WTC11 (cell line): ENCODE measurements around the gene STX8. TPM values are rescaled to one million over a fixed set of nuclear protein-coding genes. Genes with fewer than 3 reads are reported as not detected.

Source experiments
- ATAC-seq: fragments of 200-7000 bp; cut with Tn5 transposase; 2 replicates; pipeline ENCODE4 v1.10.0; 2021; ENCODE audit warnings: mild to moderate bottlenecking, moderate library complexity
- CTCF ChIA-PET: fragments of 300-600 bp; sonication (Branson Sonifier 250); formaldehyde crosslinking; loops from one replicate; lab custom pipeline; 2021; ENCODE audit warnings: antibody characterized with exemption; lab: Charles Lee
- POLR2A ChIA-PET: fragments of 350-600 bp; sonication (Branson Sonifier 250); formaldehyde crosslinking; loops from one replicate; lab custom pipeline; 2021; ENCODE audit warnings: antibody characterized with exemption; lab: Charles Lee
- DNase-seq: peaks from one replicate; pipeline ENCODE4 v3.0.0; 2021; ENCODE audit warnings: low spot score
- H3K27ac Mint-ChIP-seq: 2 replicates; pipeline ENCODE4 v1.8.0; 2021; ENCODE audit warnings: mixed read lengths
- H3K27me3 Mint-ChIP-seq: 2 replicates; pipeline ENCODE4 v1.8.0; 2021; ENCODE audit warnings: low read depth, mild to moderate bottlenecking, moderate library complexity, mixed read lengths
- H3K36me3 Mint-ChIP-seq: 2 replicates; pipeline ENCODE4 v1.8.0; 2021; ENCODE audit warnings: mixed read lengths
- H3K4me1 Mint-ChIP-seq: 2 replicates; pipeline ENCODE4 v1.8.0; 2022; ENCODE audit warnings: mixed read lengths
- H3K4me3 Mint-ChIP-seq: 2 replicates; pipeline ENCODE4 v1.8.0; 2021; ENCODE audit warnings: mild to moderate bottlenecking, moderate library complexity, mixed read lengths
- H3K9me3 Mint-ChIP-seq: 2 replicates; pipeline ENCODE4 v1.8.0; 2021; ENCODE audit warnings: mixed read lengths
- CREM ChIP-seq: sonication (generic); formaldehyde crosslinking; IDR thresholded peaks from 2 replicates; pipeline ENCODE4 v1.8.1; 2022; ENCODE audit warnings: mild to moderate bottlenecking, missing genetic modification reagents, moderate library complexity
- ELF4 ChIP-seq: sonication (generic); formaldehyde crosslinking; IDR thresholded peaks from 2 replicates; pipeline ENCODE4 v1.8.1; 2022; ENCODE audit warnings: low read depth, mild to moderate bottlenecking, moderate library complexity, missing genetic modification reagents
- GTF2I ChIP-seq: fragments of 250-450 bp; sonication (Bioruptor Pico); conservative IDR thresholded peaks from 2 replicates; pipeline ENCODE4 v1.4.0; 2021; ENCODE audit warnings: mild to moderate bottlenecking
- JAZF1 ChIP-seq: fragments of 250-450 bp; sonication (Bioruptor Pico); IDR thresholded peaks from 2 replicates; pipeline ENCODE4 v1.9.0; 2021; ENCODE audit warnings: moderate library complexity, mild to moderate bottlenecking, inconsistent platforms
- KAT7 ChIP-seq: sonication (generic); formaldehyde crosslinking; IDR thresholded peaks from 2 replicates; pipeline ENCODE4 v1.8.1; 2023; ENCODE audit warnings: missing genetic modification reagents, mild to moderate bottlenecking, borderline replicate concordance
- SMAD3 ChIP-seq: sonication (generic); formaldehyde crosslinking; IDR thresholded peaks from 2 replicates; pipeline ENCODE4 v1.8.0; 2022; ENCODE audit warnings: missing genetic modification reagents, mild to moderate bottlenecking, borderline replicate concordance
- TEAD4 ChIP-seq: sonication (generic); formaldehyde crosslinking; IDR thresholded peaks from 2 replicates; pipeline ENCODE4 v1.8.0; 2022; ENCODE audit warnings: mild to moderate bottlenecking, missing genetic modification reagents
- ZNF416 ChIP-seq: fragments of 250-450 bp; sonication (Bioruptor Pico); IDR thresholded peaks from 2 replicates; pipeline ENCODE4 v1.9.0; 2021; ENCODE audit warnings: mild to moderate bottlenecking, inconsistent platforms
- ZNF423 ChIP-seq: fragments of 250-450 bp; sonication (Bioruptor Pico); IDR thresholded peaks from 2 replicates; pipeline ENCODE4 v2.1.2; 2022; ENCODE audit warnings: mild to moderate bottlenecking, moderate library complexity
- total RNA-seq: library from RNA; stranded (reverse); gene quantifications from 3 replicates; pipeline ENCODE4 v1.2.3, GENCODE V29; 2021
- TF ChIP-seq, protein P1 (sequence below): sonication (generic); formaldehyde crosslinking; IDR thresholded peaks from 2 replicates; pipeline ENCODE4 v1.8.0; 2022; ENCODE audit warnings: mild to moderate bottlenecking, missing genetic modification reagents
- TF ChIP-seq, protein P2 (sequence below): sonication (generic); formaldehyde crosslinking; IDR thresholded peaks from 2 replicates; pipeline ENCODE4 v1.8.0; 2023; ENCODE audit warnings: missing genetic modification reagents
- TF ChIP-seq, protein P3 (sequence below): sonication (generic); formaldehyde crosslinking; IDR thresholded peaks from 2 replicates; pipeline ENCODE4 v1.8.0; 2023; ENCODE audit warnings: missing genetic modification reagents, mild to moderate bottlenecking, borderline replicate concordance
- TF ChIP-seq, protein P4 (sequence below): sonication (generic); formaldehyde crosslinking; IDR thresholded peaks from 2 replicates; pipeline ENCODE4 v1.8.1; 2023; ENCODE audit warnings: mild to moderate bottlenecking, missing genetic modification reagents
- TF ChIP-seq, protein P5 (sequence below): fragments of 250-450 bp; sonication (Bioruptor Pico); IDR thresholded peaks from 2 replicates; pipeline ENCODE4 v2.1.2; 2022; ENCODE audit warnings: mild to moderate bottlenecking, moderate library complexity
- TF ChIP-seq, protein P6 (sequence below): sonication (generic); formaldehyde crosslinking; IDR thresholded peaks from 2 replicates; pipeline ENCODE4 v1.8.1; 2022; ENCODE audit warnings: low read depth, mild to moderate bottlenecking, moderate library complexity, missing genetic modification reagents, borderline replicate concordance
- TF ChIP-seq, protein P7 (sequence below): sonication (generic); formaldehyde crosslinking; conservative IDR thresholded peaks from 2 replicates; pipeline ENCODE4 v1.8.1; 2023; ENCODE audit warnings: mild to moderate bottlenecking, low read depth, missing genetic modification reagents, moderate library complexity

The STX8 gene
- total RNA-seq, 1 experiment from 2014 or later, result 39.9 TPM

DNA sequence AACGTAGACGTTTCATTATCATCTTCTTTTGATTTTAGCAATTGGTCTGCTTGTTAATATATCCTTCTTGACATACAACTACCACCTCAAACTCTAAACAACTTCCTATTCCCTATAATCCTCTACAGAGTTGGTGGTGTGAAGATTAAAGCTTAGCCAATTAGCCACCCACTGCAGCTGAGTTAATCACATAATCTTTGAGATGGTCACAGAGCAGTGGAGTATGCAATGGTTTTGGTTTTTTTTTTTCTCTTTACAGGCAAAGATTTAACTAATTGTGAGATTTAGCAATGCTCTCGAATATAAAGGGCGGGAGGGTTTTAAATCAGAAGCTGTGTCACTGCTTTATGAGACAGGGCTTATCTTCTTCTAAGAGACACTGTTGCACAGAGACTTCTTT lies 37.0 kb downstream of the STX8 start:
- TF ChIP-seq ZNF423 (CRISPR knock-in tag) (no peak), JAZF1 (CRISPR knock-in tag) (no peak), ZNF416 (CRISPR knock-in tag) (no peak), TEAD4 (CRISPR knock-in tag) (no peak), CREM (no peak), GTF2I (CRISPR knock-in tag) (no peak), KAT7 (CRISPR knock-in tag) (no peak), SMAD3 (CRISPR knock-in tag) (no peak), ELF4 (CRISPR knock-in tag) (no peak)
- TF ChIP-seq, protein P1, sequence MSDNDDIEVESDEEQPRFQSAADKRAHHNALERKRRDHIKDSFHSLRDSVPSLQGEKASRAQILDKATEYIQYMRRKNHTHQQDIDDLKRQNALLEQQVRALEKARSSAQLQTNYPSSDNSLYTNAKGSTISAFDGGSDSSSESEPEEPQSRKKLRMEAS (CRISPR knock-in tag), result no peak
- TF ChIP-seq, protein P2, sequence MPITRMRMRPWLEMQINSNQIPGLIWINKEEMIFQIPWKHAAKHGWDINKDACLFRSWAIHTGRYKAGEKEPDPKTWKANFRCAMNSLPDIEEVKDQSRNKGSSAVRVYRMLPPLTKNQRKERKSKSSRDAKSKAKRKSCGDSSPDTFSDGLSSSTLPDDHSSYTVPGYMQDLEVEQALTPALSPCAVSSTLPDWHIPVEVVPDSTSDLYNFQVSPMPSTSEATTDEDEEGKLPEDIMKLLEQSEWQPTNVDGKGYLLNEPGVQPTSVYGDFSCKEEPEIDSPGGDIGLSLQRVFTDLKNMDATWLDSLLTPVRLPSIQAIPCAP (CRISPR knock-in tag), result no peak
- TF ChIP-seq, protein P3, sequence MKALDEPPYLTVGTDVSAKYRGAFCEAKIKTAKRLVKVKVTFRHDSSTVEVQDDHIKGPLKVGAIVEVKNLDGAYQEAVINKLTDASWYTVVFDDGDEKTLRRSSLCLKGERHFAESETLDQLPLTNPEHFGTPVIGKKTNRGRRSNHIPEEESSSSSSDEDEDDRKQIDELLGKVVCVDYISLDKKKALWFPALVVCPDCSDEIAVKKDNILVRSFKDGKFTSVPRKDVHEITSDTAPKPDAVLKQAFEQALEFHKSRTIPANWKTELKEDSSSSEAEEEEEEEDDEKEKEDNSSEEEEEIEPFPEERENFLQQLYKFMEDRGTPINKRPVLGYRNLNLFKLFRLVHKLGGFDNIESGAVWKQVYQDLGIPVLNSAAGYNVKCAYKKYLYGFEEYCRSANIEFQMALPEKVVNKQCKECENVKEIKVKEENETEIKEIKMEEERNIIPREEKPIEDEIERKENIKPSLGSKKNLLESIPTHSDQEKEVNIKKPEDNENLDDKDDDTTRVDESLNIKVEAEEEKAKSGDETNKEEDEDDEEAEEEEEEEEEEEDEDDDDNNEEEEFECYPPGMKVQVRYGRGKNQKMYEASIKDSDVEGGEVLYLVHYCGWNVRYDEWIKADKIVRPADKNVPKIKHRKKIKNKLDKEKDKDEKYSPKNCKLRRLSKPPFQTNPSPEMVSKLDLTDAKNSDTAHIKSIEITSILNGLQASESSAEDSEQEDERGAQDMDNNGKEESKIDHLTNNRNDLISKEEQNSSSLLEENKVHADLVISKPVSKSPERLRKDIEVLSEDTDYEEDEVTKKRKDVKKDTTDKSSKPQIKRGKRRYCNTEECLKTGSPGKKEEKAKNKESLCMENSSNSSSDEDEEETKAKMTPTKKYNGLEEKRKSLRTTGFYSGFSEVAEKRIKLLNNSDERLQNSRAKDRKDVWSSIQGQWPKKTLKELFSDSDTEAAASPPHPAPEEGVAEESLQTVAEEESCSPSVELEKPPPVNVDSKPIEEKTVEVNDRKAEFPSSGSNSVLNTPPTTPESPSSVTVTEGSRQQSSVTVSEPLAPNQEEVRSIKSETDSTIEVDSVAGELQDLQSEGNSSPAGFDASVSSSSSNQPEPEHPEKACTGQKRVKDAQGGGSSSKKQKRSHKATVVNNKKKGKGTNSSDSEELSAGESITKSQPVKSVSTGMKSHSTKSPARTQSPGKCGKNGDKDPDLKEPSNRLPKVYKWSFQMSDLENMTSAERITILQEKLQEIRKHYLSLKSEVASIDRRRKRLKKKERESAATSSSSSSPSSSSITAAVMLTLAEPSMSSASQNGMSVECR (CRISPR knock-in tag), result no peak
- TF ChIP-seq, protein P4, sequence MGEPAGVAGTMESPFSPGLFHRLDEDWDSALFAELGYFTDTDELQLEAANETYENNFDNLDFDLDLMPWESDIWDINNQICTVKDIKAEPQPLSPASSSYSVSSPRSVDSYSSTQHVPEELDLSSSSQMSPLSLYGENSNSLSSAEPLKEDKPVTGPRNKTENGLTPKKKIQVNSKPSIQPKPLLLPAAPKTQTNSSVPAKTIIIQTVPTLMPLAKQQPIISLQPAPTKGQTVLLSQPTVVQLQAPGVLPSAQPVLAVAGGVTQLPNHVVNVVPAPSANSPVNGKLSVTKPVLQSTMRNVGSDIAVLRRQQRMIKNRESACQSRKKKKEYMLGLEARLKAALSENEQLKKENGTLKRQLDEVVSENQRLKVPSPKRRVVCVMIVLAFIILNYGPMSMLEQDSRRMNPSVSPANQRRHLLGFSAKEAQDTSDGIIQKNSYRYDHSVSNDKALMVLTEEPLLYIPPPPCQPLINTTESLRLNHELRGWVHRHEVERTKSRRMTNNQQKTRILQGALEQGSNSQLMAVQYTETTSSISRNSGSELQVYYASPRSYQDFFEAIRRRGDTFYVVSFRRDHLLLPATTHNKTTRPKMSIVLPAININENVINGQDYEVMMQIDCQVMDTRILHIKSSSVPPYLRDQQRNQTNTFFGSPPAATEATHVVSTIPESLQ (CRISPR knock-in tag), result no peak
- TF ChIP-seq, protein P5, sequence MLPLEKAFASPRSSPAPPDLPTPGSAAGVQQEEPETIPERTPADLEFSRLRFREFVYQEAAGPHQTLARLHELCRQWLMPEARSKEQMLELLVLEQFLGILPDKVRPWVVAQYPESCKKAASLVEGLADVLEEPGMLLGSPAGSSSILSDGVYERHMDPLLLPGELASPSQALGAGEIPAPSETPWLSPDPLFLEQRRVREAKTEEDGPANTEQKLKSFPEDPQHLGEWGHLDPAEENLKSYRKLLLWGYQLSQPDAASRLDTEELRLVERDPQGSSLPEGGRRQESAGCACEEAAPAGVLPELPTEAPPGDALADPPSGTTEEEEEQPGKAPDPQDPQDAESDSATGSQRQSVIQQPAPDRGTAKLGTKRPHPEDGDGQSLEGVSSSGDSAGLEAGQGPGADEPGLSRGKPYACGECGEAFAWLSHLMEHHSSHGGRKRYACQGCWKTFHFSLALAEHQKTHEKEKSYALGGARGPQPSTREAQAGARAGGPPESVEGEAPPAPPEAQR (CRISPR knock-in tag), result no peak
- TF ChIP-seq, protein P6, sequence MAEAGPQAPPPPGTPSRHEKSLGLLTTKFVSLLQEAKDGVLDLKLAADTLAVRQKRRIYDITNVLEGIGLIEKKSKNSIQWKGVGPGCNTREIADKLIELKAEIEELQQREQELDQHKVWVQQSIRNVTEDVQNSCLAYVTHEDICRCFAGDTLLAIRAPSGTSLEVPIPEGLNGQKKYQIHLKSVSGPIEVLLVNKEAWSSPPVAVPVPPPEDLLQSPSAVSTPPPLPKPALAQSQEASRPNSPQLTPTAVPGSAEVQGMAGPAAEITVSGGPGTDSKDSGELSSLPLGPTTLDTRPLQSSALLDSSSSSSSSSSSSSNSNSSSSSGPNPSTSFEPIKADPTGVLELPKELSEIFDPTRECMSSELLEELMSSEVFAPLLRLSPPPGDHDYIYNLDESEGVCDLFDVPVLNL (CRISPR knock-in tag), result no peak
- TF ChIP-seq, protein P7, sequence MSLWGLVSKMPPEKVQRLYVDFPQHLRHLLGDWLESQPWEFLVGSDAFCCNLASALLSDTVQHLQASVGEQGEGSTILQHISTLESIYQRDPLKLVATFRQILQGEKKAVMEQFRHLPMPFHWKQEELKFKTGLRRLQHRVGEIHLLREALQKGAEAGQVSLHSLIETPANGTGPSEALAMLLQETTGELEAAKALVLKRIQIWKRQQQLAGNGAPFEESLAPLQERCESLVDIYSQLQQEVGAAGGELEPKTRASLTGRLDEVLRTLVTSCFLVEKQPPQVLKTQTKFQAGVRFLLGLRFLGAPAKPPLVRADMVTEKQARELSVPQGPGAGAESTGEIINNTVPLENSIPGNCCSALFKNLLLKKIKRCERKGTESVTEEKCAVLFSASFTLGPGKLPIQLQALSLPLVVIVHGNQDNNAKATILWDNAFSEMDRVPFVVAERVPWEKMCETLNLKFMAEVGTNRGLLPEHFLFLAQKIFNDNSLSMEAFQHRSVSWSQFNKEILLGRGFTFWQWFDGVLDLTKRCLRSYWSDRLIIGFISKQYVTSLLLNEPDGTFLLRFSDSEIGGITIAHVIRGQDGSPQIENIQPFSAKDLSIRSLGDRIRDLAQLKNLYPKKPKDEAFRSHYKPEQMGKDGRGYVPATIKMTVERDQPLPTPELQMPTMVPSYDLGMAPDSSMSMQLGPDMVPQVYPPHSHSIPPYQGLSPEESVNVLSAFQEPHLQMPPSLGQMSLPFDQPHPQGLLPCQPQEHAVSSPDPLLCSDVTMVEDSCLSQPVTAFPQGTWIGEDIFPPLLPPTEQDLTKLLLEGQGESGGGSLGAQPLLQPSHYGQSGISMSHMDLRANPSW, result no peak

More for the DNA sequence above, 37.0 kb downstream of the STX8 start:
- peaks cover 9% of the 10 kb centered on the region for H3K4me1 Mint-ChIP-seq
- no peak overlapping the region for H3K27ac Mint-ChIP-seq
- H3K4me3 Mint-ChIP-seq, result no peak overlapping the region
- ChIA-PET POLR2A (no interaction called here), CTCF (interaction anchor here (0.7 kb wide), 1 partner anchor 230 kb away, joined by 3 read pairs; no protein-coding TSS in a partner anchor)
- DNase-seq, result no peak
- no peaks in the 10 kb centered on the region for H3K9me3 Mint-ChIP-seq
- H3K27me3 Mint-ChIP-seq, result no peaks in the 10 kb centered on the region
- ATAC-seq, result no peak
- peaks cover 3% of the 10 kb centered on the region for H3K36me3 Mint-ChIP-seq
